ENCODE measurements around the gene DDR2.
"Not testable (repeated sequence)": the region's sequence is repeated elsewhere in the genome, so short reads cannot be mapped to it uniquely, and the experiment has no call there.

DDR2 gene

DNA sequence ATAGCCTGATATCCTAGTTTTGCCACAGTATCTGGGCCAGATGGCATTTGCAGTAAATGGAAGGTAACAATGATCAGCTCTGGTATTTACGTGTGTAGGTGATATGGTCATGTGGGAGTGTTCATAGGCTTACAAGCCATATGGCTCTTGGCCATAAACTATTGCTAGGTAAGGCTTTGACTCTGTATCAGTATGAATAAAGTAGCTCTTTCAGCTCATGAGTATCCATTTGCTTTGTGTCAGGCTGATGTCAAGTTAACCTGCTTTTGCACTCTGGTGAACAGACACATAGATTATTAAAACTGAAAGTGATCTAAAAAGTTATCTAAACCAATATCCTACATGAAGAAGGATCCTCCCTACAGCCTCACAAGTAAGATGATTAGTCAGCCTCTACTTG lies 69.0 kb downstream of the DDR2 start:
- DNase-seq: no peak

DNA sequence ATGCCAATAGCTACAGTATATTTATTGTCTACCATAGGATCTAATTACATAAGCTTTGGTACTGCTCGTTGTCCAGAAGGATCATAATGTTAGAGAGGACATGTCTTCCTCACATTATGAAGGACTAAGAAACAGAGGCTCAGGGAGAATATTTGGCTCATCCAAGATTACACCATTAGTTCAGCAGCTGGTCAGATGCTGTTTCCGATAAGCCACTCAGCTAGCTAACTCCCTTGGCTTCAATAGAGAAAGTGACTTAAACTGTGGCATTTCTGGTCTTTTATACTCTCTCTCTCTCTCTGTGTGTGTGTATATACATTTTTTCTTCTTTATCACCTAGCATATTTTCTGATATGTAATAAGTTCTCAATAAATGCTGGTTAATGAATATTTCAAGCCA lies 70.4 kb downstream of the DDR2 start:
- DNase-seq: no peak

DNA sequence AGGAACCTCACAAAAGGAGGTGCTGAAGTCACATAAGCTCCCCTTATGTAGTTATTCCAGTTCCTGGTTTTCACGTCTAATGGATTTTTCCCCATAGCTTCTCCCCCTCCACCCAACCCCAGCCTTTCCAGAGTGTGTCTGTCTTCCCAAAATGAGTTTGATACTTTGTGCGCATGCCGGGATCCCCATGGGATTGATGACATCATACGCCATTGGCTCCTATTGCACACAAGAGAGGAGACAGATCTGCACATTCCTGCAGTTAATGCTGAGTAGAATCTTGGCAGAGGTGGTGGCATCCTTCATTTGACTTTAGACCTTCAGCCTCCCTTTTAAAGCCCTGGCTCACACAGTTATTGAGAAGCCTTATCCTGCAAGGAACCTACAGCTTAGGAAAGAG lies 71.4 kb downstream of the DDR2 start:
- DNase-seq: no peak

DNA sequence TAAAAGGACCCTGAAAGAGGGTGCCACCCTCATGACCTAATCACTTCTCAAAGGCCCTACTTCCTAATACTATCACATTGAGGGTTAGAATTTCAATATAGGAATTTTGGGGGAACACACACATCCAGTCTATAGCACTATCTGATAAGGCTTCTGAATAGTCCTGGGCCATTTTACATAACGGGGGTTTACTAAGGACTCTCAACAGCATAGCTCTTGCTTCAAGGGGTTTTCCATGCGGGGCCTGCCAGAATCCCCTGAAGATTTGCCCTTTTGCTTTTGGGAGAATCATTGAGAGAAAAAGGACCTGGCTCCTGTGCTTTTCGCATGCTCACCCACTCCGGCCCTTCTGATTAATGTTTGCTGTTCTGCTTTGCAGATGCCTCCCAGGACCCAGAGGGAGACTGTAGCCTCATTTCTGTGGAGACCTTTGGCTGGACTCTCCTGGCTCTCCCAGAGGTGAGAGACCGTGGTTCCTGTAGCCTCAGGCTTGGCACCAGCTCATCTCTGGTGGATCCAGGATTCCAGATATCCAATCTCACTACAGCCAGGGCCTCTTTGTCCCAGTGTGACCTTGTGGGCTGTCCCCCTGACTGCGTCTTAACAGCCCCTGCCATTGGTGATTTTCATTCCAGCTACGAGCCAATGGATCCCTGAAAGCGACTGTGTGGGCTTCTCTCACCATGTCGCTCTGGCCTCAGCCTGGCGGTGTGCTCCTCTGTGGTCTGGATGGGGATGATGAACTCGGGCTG lies 72.6 kb downstream of the DDR2 start:
- DNase-seq: no peak

DNA sequence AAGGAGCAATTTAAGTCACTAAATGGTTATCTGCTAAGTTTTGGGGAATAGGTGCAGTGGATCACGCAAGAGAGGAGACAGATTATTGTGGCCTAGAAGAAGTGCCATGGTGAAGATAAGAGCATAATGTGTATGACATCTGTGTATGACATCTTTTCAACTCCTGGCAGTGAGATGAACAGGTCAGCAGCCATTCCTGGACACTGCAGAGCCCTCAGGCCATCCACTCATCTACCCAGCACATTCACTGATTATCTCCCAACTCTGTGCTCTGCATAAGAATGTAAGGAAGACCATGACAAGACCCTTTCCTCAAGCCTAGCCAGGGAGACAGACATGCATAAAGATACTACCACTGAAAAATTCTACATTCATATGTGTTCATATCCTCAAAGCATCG lies 73.7 kb downstream of the DDR2 start:
- no peak for DNase-seq

DNA sequence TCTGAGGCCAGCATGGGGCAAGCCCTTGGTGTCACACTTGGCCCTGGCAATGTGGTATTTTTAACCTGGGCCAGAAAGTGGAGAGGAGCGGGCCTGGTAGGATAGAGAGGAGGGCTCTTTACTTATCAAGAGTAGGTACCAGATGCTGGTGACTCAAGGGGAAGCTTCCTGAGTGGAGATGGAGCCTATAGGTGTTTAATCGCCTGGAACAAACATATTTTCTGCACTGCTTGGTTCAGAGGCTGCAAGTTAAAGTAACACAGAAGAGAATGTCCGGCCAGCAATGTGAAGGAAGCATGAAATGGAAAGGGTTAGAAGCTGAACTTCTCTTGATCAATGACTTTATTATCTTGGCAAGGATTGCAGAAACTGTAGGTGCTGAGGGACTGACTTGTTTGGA lies 74.3 kb downstream of the DDR2 start:
- no peak for DNase-seq

DNA sequence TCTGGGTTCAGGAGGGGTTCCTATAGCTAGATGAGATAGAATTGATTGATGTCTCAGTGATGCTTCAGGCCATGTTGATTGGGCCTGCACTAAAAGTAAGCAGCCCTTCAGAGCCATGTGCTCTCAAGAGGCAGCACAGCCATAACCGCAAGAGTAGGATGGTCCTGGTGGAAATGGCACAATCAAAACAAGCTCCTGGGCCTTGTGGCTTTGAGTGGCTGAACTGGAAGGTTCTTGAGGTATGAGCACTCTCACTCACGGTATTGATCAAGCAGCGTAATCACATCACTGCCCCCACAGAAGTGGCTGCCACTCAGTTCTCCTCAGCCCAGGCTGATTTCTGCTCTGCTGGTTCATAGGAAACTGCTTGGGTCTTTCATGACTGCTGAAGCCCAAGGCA lies 76.0 kb downstream of the DDR2 start:
- DNase-seq: no peak

DNA sequence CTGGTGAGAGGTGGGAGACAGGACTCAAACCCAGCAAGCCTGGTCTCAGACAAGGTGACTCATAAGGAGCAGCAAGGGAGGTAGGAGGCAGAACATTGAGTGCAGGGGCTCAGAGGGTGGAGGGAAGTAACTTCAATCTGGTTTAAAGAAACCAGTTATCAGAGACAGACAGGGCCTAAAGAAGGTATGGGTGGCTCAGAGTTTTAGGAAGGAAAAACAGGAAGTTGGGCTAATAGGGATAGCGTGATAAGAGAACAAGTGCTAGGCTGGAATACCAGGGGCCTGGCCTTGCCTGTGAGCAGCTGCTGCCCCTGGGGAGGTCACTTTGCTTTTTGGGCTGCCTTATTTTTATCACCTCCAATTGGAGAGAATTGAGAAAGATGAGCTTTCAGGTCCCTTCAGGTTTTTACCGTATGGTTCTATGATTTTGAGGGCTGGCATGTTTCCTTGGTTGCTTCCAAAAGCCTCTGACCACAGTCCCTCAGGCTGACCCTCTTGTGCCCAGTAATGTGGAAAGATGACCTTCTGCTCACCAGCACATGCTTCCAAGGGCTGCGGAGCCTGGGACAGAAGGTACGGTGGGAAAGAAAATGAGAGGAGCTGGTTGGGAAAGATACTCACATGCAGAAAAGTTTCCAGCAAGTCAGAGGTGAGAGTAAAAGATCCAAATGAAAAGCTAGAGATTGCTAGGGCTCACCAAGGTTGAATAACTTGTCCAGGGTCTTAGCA lies 77.0 kb downstream of the DDR2 start:
- DNase-seq: no peak

DNA sequence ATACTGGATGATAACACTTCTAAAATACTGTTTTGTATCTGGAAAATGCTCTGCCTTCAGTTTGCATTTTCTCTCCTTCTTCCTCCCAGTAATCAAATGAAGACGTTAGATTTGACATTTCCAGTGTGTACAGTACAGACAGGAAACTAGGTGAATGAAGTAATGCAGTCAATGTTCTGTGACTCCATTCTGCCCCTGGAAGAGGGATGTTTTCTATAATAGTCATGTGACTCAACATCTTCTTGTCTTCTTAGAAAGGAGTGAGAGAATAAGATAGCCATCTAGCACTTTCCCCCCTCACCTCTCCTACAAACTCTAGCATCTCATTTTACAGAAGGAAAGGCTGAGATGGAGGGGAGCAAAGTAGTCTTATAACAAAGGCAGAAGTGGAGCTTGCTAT lies 77.6 kb downstream of the DDR2 start:
- DNase-seq: no peak

DNA sequence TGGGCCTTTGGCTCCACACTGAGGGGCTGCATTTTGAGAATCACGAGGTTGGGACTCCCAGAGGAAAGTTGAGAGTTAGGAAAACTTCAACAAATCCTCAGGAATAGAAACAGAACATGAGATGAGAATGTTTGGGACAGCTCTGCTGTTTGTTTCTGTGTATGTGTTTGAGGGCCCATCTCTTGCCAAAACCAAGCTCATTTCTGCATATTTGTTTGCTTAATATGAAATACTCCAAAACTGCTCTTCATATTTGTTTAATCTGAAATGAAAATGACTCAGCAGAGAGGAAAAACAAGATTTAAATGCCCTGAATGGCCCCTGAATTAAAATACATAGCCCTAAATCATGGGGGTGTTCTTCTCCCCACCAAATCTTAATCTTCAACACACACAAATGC lies 78.1 kb downstream of the DDR2 start:
- DNase-seq: no peak

DNA sequence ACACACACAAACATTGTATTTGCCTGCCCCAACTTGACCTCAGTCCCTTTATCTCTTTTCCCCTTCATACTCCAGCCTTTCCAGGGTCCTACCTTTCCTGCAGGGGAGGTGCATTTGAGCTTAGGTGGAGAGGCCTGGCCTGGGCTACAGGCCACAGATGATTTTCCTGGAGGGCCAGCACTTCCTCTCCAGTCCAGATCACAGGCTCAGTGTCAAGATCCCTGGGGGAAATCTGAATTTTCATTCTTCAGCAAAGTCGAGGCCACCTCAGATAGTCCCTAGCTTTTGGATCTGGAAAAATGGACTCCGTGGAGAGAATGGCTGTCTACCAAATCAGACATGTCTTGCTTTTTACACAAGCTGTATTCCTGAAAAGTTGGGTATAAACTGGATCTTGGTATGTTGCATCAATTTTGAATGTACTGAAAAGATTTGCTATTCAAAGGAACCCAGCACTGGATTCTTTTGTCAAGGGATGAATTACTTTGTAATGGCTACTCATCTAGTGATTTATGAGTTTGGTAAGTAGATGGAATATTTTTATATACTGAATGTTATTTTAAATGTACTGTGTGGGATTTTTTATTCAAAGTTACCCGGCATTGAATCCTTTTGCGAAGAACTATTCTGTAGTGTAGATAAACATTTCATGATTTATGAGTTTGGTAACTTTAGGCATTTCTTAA lies 78.7 kb downstream of the DDR2 start:
- DNase-seq: no peak

DNA sequence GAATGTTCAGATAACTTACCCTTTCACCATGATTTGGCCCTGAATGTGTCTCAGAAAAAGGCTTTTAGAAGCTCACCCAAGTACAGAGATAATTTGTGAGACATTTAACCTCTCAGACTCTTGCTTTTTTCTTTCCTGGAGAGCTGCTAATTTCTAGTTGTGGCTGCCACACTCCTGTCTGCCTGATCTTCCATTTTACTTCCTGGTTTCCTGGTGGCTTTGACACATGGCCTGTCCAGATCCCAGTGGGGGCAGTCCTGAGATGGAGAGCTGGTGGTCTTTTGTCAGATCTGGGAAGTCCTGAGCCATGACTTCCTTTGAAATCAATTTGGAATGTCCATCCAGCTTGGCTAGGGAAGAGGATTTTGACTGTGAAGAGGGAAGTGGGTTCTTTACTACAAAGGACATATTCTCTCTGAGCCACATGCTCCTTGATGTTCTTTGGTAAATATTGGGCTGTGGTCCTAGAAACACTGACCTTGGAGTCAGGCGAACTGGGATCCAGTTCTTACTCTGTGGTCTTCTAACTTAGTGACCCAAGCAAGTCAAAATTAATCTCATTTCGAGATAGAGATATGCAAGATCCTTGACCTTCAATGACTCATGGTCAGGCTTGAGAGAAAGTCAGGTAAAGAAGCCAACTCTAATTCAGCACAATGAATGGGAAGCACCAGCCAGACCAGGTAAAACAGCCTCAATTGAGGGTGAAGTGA lies 80.2 kb downstream of the DDR2 start:
- DNase-seq: no peak

DNA sequence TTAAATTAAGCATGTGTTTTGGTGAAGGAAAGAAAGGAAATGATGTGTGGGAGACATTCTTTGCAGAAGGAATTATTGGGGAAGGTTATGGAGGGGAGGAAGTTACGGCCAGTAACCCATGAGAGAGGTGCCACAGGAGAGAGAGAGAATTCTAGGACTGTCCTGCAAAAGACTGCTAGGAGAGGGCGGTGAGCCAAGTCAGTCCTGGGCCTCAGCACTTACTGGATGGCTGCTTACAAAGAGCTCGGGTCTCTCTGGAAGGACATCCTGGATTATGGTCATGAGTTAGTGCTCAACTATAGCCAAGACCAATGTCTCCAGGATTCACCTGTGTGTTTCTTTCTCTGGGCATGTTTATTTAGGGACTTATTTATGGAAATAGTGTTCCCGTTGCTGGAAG lies 83.9 kb downstream of the DDR2 start:
- no peak for DNase-seq

DNA sequence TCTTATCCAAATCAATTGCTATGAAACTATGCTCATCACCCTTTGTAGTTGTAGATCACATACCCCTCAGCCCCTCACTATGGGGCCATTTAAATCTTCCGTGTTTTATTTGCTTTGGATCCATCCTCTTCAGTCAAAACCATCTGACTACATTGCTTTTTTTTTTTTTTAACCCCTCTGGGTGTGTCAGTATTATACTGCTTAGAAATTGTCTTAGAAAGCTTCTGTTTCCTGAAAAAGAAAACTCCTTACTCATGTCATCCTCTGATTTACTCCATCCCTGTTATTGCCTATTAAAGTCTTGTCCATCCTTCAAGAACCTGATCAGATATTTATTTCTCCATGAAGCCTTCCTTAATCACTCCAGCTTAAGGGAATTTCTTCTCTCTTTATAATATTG lies 84.3 kb downstream of the DDR2 start:
- no peak for DNase-seq

DNA sequence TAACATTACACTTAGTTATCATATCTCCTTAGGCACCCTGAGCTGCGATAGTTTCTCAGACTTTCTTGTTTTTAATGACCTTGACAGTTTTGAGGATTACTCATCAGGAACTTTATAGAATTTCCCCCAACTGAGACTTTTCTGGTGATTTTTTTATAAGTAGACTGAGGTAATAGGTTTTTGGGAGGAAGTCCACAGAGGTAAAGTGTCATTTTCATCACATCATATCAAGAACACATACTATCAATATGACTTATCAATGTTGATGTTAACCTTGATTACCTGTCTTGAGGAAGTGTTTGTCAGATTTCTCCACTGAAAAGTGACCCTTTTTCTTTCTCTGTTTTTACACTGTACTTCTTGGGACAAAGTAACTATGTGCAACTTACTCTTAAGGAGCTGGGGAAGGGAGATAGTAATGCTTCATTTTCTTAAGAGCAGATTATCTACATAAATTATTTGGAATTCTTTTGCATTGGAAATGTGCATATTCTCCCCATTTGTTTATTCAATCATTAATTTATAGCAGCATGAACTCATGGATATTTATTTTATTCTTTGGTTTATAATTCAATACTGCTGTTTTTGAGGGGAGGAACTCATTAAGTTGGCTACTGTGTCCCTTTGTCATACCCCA lies 85.4 kb downstream of the DDR2 start:
- DNase-seq: no peak

DNA sequence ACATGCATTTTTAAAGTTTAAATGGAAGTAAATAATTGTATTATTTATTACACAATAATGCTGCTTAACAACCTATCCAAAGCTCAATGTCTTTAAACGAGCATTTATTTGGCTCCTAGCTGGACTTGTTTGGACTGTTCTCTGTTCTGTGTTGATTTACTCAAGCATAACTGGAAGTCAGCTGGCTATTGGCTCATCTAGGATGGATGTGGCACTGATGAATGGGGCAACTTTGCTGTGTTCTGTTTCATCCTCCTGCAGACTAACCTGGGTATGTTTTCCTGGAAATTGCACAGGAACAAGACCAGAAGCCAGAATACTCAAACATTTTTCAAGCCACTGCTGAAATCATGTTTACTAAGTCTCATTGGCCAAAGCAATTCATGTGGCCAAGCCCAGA lies 87.4 kb downstream of the DDR2 start:
- DNase-seq: no peak

DNA sequence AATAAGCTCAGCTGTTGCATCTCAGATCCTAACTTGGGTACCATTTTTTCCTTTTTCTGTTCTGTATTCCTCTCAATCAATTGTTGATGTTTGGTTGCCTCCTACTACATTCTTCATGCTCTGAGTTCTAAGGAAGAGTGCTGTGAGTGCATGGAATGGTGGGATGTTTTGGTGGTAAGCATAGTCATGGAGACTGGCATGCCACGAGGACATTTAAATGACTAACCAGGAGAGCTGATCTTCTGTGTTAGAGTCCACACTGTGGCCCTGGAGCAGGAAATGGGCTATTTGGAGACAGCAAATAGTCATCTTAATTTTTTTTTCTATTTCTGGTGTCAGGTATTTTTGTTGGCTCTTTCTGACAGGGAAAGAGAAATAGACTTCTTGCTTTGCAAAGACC lies 88.7 kb downstream of the DDR2 start:
- no peak for DNase-seq

DNA sequence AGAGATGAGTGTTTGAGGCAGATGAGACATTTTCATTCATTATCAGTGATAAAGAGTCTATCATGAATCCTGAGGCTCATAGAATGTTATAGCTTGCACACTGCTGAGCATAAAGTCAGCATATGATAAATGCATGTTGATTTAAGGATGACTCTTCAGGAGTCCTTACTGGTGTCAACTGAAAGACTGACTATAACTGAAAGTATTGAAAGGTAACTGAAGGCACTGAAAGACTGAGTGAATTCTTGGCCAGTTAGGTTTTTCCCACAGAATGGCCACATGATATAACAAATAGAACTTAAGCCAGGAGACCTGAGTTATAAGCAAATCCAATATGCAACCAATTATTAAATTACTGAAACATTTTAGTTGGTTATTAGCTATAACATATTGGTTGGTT lies 89.2 kb downstream of the DDR2 start:
- DNase-seq: no peak

DNA sequence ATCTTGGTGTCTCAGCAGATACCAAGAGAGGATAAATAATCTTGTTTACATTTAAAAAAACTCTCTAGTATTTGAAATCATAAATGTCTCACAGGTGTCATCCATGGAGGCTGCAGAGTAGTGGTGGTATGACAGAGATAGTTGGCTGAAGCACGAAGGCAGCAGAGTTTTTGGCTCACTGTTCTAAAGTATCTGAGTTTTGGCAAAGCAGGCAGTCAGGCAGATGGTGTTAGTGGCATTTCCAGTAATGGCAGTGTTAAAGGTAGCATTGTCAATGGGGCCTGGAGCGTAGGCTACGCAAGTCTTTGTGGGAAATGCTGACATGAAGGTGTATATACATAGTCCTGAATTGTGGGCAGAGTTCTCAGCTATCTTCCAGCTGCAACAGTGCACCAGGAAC lies 89.8 kb downstream of the DDR2 start:
- DNase-seq: no peak

DNA sequence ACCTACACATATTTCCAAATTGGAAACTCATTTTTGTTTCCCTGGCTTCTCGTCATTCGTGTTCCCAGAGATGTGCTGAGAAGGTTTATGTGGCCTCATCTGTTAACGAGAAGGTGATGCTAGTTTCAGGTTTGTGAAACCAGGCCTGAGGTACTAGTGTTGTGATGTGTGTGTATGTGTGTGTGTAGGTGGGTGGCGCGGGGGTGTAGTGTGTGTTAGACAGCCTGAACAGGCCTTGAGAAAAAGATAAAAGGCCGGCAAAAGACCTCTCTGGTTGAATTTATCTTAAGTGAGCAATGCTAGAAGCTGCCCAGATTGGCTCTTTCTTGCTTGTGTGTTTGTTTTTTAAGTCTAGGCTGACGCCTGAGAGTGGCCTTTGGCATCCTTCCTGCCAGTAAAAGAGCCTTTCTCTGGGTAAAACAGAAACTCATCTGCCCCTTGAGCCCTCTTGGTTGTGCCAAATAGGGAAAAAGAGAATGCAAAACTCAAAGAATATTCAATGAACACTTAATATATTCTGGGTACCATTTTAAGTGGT lies 92.4 kb downstream of the DDR2 start:
- DNase-seq: no peak

DNA sequence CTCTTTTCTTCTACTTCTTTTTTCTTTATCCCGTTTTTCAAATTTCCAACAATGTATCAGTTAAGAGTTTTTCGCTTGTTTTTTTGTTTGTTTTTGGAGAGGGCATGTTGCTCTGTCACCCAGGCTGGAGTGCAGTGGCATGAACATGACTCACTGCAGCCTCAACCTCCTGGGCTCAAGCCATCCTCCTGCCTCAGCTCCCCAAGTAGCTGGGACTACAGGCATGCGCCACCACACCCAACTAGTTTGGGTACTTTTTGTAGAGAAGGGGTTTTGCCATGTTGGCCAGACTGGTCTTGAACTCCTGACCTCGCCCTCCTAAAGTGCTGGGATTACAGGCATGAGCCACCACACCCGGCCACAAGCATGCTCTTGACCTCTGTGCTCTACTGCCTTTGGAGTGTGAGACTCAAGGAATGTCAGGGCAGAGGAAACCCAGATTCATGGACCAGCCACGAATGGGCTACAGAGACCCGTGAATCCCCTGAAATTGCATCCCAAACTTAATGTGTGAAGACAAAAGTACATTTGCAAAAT lies 93.1 kb downstream of the DDR2 start:
- no peak for DNase-seq

DNA sequence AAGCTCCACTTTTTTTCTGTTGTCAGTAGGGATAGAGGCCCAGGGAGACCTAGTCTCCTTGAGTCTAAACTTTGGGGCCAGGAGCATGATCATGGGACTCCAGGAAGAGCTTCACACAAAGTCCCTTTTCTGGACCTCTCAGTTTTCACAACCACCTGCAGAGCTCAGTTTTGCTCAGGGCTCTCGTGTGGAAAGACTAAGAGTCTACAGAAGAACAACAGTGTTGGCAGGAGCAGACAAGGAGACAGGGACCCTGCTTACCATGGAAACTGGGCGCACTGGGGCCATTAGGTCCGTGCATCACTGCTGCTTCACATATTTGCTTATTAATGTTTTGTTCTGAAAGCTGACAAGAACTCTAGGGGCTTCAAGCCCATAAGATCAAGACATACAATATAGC lies 94.3 kb downstream of the DDR2 start:
- DNase-seq: no peak

DNA sequence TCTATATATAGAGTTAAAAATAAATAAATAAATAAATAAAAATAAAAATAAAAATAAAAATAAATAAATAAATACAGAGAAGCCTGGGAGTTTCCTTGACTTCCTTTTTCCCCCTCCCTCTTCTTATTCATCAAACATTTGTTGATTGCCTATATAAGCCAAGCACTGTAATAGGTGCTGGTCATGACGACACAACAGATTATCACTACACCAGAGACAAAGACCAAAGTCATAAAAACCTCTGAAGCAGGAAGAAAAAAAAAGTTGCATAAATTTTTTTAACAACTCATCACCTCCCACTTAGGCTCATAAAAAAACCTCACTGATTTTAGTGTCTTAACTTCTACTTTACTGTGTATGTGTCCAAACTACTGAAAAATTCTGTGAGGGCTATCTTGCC lies 95.2 kb downstream of the DDR2 start:
- not testable (repeated sequence) for DNase-seq

Data from CD4-positive, alpha-beta T cell treated with Interleukin-15 for 1 hour (primary cell).